Measurements from ENCODE around the gene IL18.

GRCh38 chr11:112143597-112143996, 20.3 kb downstream of the IL18 start:
- TF ChIP-seq, protein P1, sequence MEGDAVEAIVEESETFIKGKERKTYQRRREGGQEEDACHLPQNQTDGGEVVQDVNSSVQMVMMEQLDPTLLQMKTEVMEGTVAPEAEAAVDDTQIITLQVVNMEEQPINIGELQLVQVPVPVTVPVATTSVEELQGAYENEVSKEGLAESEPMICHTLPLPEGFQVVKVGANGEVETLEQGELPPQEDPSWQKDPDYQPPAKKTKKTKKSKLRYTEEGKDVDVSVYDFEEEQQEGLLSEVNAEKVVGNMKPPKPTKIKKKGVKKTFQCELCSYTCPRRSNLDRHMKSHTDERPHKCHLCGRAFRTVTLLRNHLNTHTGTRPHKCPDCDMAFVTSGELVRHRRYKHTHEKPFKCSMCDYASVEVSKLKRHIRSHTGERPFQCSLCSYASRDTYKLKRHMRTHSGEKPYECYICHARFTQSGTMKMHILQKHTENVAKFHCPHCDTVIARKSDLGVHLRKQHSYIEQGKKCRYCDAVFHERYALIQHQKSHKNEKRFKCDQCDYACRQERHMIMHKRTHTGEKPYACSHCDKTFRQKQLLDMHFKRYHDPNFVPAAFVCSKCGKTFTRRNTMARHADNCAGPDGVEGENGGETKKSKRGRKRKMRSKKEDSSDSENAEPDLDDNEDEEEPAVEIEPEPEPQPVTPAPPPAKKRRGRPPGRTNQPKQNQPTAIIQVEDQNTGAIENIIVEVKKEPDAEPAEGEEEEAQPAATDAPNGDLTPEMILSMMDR (conservative IDR thresholded peaks at IDR 0.05; ENCODE audit: low read depth, low read length), result no peak
- no peak for TF ChIP-seq EZH2phosphoT487 (IDR thresholded peaks at IDR 0.05; ENCODE audit: borderline replicate concordance, low read length)
